ENCODE results near the gene CTDSP2.

CTDSP2 gene

GRCh38 chr12:57813111-57813970 is 33.2 kb downstream of the CTDSP2 start:
- DNase-seq, result no peak

- DNase-seq, result no peak
Observed at GRCh38 chr12:57811028-57811755, 35.3 kb downstream of the CTDSP2 start.

GRCh38 chr12:57810450-57810849 is 36.1 kb downstream of the CTDSP2 start:
- no peak for DNase-seq

- DNase-seq, result no peak
Observed at GRCh38 chr12:57809425-57809824, 37.1 kb downstream of the CTDSP2 start.

- no peak for DNase-seq
Observed at GRCh38 chr12:57808351-57808750, 38.2 kb downstream of the CTDSP2 start.

GRCh38 chr12:57807285-57807684 is 39.2 kb downstream of the CTDSP2 start:
- no peak for DNase-seq

GRCh38 chr12:57806677-57807076 is 39.9 kb downstream of the CTDSP2 start:
- no peak for DNase-seq

GRCh38 chr12:57803319-57803893 is 43.1 kb downstream of the CTDSP2 start:
- DNase-seq, result peak; percentile 33

- DNase-seq, result no peak
Observed at GRCh38 chr12:57802607-57803006, 43.9 kb downstream of the CTDSP2 start.

- no peak for DNase-seq
Observed at GRCh38 chr12:57800965-57801364, 45.6 kb downstream of the CTDSP2 start.

- DNase-seq, result no peak
Observed at GRCh38 chr12:57797933-57798332, 48.6 kb downstream of the CTDSP2 start.

- DNase-seq, result no peak
Observed at GRCh38 chr12:57796996-57797395, 49.5 kb downstream of the CTDSP2 start.

GRCh38 chr12:57795354-57795753 is 51.2 kb downstream of the CTDSP2 start:
- no peak for DNase-seq

GRCh38 chr12:57793920-57794319 is 52.6 kb downstream of the CTDSP2 start:
- DNase-seq, result no peak

- no peak for DNase-seq
Observed at GRCh38 chr12:57783861-57784260, 62.7 kb downstream of the CTDSP2 start.

- no peak for DNase-seq
Observed at GRCh38 chr12:57783466-57783801, 63.1 kb downstream of the CTDSP2 start.

GRCh38 chr12:57782608-57783465 is 63.7 kb downstream of the CTDSP2 start, which contains the start of gene TSFM:
TSS of gene TSFM (plus strand) at chr12:57782787. CDS start at chr12:57782802, 15 bp downstream.
- peak; percentile 99 for DNase-seq

GRCh38 chr12:57782243-57782607 is 64.3 kb downstream of the CTDSP2 start:
- DNase-seq, result no peak

GRCh38 chr12:57781801-57782200 is 64.7 kb downstream of the CTDSP2 start:
- DNase-seq, result no peak

GRCh38 chr12:57781244-57781643 is 65.3 kb downstream of the CTDSP2 start:
- DNase-seq, result no peak

- no peak for DNase-seq
Observed at GRCh38 chr12:57780284-57780897, 66.1 kb downstream of the CTDSP2 start.

GRCh38 chr12:57779736-57780135 is 66.8 kb downstream of the CTDSP2 start:
- no peak for DNase-seq

Data from stimulated activated CD4-positive, alpha-beta T cell treated with anti-CD3 and anti-CD28 coated beads, Interleukin-15, amount 100 ng/mL, for 24 hours (primary cell).